A673 (cell line): ENCODE results near the gene MYL9. TPM values are rescaled to one million over a fixed set of nuclear protein-coding genes. Genes with fewer than 3 reads are reported as not detected.
"Not testable (repeated sequence)": the region's sequence is repeated elsewhere in the genome, so short reads cannot be mapped to it uniquely, and the experiment has no call there.

Experiments
- BruUV-seq: library from RNA; stranded (reverse); fragments of 400-500 nt; replicated peaks from 2 replicates; lab custom pipeline; 2021; lab: Mats Ljungman, UMichigan
- CTCF ChIA-PET: fragments of 300-600 bp; sonication (Branson Sonifier 250); formaldehyde crosslinking; loops from one replicate; lab custom pipeline; 2022; ENCODE audit warnings: antibody characterized with exemption; lab: Charles Lee
- POLR2A ChIA-PET: fragments of 300-600 bp; sonication (Branson Sonifier 250); formaldehyde crosslinking; loops from one replicate; lab custom pipeline; 2022; ENCODE audit warnings: antibody characterized with exemption; ENCODE audit not compliant: low non-redundant PET; lab: Charles Lee
- DNase-seq: peaks from one replicate; pipeline ENCODE4 v3.0.0-alpha.2; 2015; ENCODE audit warnings: low spot score
- H3K27ac ChIP-seq: fragments of 200-600 bp; sonication (generic); 2 replicates; pipeline ENCODE4 v1.5.1; 2016; ENCODE audit warnings: mixed run types, low read depth, mild to moderate bottlenecking, mixed read lengths, antibody characterized with exemption, low read length; ENCODE audit not compliant: poor library complexity, severe bottlenecking
- H3K27me3 ChIP-seq: fragments of 200-600 bp; sonication (generic); replicated peaks from 2 replicates; pipeline ENCODE4 v1.6.1; 2017; ENCODE audit warnings: mixed run types, low read depth, mild to moderate bottlenecking, mixed read lengths, antibody characterized with exemption, low read length; ENCODE audit not compliant: insufficient read depth, poor library complexity
- H3K36me3 ChIP-seq: fragments of 200-600 bp; sonication (generic); 2 replicates; pipeline ENCODE4 v1.6.1; 2016; ENCODE audit warnings: mixed run types, mild to moderate bottlenecking, mixed read lengths, antibody characterized with exemption, low read length; ENCODE audit not compliant: insufficient read depth, poor library complexity, severe bottlenecking
- H3K4me1 ChIP-seq: fragments of 200-600 bp; sonication (generic); 2 replicates; pipeline ENCODE4 v1.6.1; 2017; ENCODE audit warnings: mixed run types, mild to moderate bottlenecking, mixed read lengths, antibody characterized with exemption, low read length; ENCODE audit not compliant: insufficient read depth, poor library complexity, severe bottlenecking
- H3K4me3 ChIP-seq: fragments of 200-600 bp; sonication (generic); 2 replicates; pipeline ENCODE4 v1.5.1; 2016; ENCODE audit warnings: low read depth, mixed run types, mild to moderate bottlenecking, mixed read lengths, low read length; ENCODE audit not compliant: poor library complexity, severe bottlenecking
- H3K9me3 ChIP-seq: fragments of 200-600 bp; sonication (generic); 2 replicates; pipeline ENCODE4 v1.6.1; 2016; ENCODE audit warnings: mixed run types, low read depth, mild to moderate bottlenecking, mixed read lengths, antibody characterized with exemption, low read length; ENCODE audit not compliant: poor library complexity, severe bottlenecking
- EZH2 ChIP-seq: fragments of 200-600 bp; sonication (generic); IDR thresholded peaks from 2 replicates; pipeline ENCODE4 v1.6.1; 2017; ENCODE audit warnings: borderline replicate concordance, low read depth, mild to moderate bottlenecking, mixed read lengths, antibody characterized with exemption, low read length; ENCODE audit not compliant: poor library complexity, severe bottlenecking
- intact Hi-C: fragments of 100-400 bp; cut with micrococcal nuclease; formaldehyde crosslinking; loops from one replicate; pipeline ENCODE4 v1.10.0; 2022; ENCODE audit not compliant: unreplicated experiment
- total RNA-seq: library from RNA; stranded (reverse); gene quantifications from 2 replicates; pipeline ENCODE4 v1.2.3, GENCODE V29; 2021
- TF ChIP-seq, protein P1 (sequence below): fragments of 300-800, 200-600 bp; sonication (generic); conservative IDR thresholded peaks from 2 replicates; pipeline ENCODE4 v1.5.1; 2017; ENCODE audit warnings: low read depth, mild to moderate bottlenecking, antibody characterized with exemption, low read length, moderate library complexity, mixed read lengths

Gene MYL9
- total RNA-seq, 1 experiment from 2014 or later = not detected

DNA sequence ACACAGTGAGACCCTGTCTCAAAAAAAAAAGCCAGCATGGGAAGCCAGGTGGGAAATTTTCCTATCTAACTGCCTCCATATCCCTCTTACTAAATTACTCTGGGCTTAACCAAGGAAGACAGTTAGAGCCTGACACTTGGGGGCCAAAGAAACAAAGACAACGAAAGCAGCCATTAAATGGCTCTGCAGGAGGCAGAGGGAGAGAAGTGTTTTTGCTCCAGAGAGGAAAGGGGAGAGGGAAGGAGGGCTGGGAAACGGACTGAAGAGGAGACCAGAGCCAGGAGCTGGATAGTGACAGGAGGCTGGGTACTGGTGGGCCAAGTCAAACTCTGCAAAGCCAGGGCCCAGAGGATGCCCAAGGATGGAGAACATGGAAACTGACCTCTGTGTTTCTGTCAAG, 21.4 kb downstream of the MYL9 start:
- DNase-seq = no peak
- Histone ChIP-seq H3K36me3 (no peaks in the 10 kb centered on the region), H3K4me3 (no peak overlapping the region), H3K27me3 (no peaks in the 10 kb centered on the region), H3K4me1 (no peaks in the 10 kb centered on the region), H3K9me3 (peaks cover 7% of the 10 kb centered on the region), H3K27ac (no peak overlapping the region)
- no TSS peak for BruUV-seq
- POLR2A ChIA-PET = no interaction called here
- intact Hi-C loops = no loop called here
- CTCF ChIA-PET = interaction anchor here (0.7 kb wide), 1 partner anchor 25 kb away, joined by 3 read pairs; no protein-coding TSS in a partner anchor
- no peak for TF ChIP-seq EZH2
- TF ChIP-seq, protein P1, sequence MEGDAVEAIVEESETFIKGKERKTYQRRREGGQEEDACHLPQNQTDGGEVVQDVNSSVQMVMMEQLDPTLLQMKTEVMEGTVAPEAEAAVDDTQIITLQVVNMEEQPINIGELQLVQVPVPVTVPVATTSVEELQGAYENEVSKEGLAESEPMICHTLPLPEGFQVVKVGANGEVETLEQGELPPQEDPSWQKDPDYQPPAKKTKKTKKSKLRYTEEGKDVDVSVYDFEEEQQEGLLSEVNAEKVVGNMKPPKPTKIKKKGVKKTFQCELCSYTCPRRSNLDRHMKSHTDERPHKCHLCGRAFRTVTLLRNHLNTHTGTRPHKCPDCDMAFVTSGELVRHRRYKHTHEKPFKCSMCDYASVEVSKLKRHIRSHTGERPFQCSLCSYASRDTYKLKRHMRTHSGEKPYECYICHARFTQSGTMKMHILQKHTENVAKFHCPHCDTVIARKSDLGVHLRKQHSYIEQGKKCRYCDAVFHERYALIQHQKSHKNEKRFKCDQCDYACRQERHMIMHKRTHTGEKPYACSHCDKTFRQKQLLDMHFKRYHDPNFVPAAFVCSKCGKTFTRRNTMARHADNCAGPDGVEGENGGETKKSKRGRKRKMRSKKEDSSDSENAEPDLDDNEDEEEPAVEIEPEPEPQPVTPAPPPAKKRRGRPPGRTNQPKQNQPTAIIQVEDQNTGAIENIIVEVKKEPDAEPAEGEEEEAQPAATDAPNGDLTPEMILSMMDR = no peak

DNA sequence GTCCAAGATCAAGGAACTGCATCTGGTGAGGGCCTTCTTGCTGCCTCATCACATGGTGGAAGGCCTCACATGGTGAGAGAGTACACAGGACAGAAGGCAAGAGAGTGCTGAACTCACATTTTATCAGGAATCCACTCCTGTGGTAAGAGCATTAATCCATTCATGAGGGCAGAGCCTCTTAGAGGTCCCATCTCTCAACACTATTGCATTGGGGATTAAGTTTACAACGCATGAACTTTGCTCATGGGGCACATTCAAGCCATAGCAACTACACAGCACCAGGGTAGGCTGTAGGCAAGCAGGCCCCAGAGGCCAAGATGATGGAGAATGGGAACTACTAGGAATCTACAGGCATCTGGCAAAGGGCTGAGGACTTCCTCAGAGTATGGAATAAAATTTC, 22.1 kb downstream of the MYL9 start:
- CTCF ChIA-PET = no interaction called here
- Histone ChIP-seq H3K4me1 (no peaks in the 10 kb centered on the region), H3K4me3 (no peak overlapping the region), H3K9me3 (peaks cover 7% of the 10 kb centered on the region), H3K27me3 (no peaks in the 10 kb centered on the region), H3K36me3 (no peaks in the 10 kb centered on the region), H3K27ac (no peak overlapping the region)
- intact Hi-C loops = no loop called here
- no peak for TF ChIP-seq EZH2
- TF ChIP-seq, protein P1 = no peak
- POLR2A ChIA-PET = no interaction called here
- no peak for DNase-seq
- BruUV-seq = no TSS peak

DNA sequence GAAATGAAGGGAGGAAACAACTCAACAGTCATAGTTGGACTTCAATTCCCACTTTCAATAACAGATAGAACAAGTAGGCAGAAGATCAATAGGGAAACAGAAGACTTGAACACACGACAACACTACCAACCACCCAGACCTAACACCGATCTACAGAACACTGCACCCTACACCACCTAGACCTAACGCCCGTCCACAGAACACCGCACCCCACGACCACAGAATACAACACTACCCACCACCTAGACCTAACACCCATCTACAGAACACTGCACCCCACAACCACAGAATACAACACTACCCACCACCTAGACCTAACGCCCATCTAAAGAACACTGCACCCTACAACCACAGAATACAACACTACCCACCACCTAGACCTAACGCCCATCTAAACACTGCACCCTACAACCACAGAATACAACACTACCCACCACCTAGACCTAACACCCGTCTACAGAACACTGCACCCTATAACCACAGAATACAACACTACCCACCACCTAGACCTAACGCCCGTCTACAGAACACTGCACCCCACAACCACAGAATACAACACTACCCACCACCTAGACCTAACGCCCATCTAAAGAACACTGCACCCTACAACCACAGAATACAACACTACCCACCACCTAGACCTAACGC, 22.9 kb downstream of the MYL9 start:
- DNase-seq, H3K27ac ChIP-seq, H3K9me3 ChIP-seq, H3K36me3 ChIP-seq, CTCF ChIA-PET, intact Hi-C loops, POLR2A ChIA-PET, H3K27me3 ChIP-seq, BruUV-seq, H3K4me1 ChIP-seq, H3K4me3 ChIP-seq: not testable (repeated sequence)

DNA sequence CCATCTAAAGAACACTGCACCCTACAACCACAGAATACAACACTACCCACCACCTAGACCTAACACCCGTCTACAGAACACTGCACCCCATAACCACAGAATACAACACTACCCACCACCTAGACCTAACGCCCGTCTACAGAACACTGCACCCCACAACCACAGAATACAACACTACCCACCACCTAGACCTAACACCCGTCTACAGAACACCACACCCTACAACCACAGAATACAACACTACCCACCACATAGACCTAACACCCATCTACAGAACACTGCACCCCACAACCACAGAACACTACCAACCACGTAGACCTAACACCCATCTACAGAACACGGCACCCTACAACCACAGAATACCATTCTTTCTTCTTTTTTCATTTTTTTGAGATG, 23.4 kb downstream of the MYL9 start:
- H3K4me1 ChIP-seq, H3K27ac ChIP-seq, H3K9me3 ChIP-seq, intact Hi-C loops, H3K27me3 ChIP-seq, H3K36me3 ChIP-seq, H3K4me3 ChIP-seq, POLR2A ChIA-PET, CTCF ChIA-PET, DNase-seq, BruUV-seq: not testable (repeated sequence)
